ENCODE measurements around the gene AVPI1.
"Not testable (repeated sequence)": the region's sequence is repeated elsewhere in the genome, so short reads cannot be mapped to it uniquely, and the experiment has no call there.

The AVPI1 gene

GRCh38 chr10:97682042-97682441, 5.0 kb downstream of the AVPI1 start:
- no peak for DNase-seq (ENCODE audit: low read depth)

GRCh38 chr10:97679594-97679993, 7.4 kb downstream of the AVPI1 start:
- DNase-seq (ENCODE audit: low read depth) = no peak

- DNase-seq (ENCODE audit: low read depth) = peak; percentile 12
Measured at GRCh38 chr10:97676770-97677581, 10.1 kb downstream of the AVPI1 start.

GRCh38 chr10:97675222-97675621, 11.8 kb downstream of the AVPI1 start:
- no peak for DNase-seq (ENCODE audit: low read depth)

GRCh38 chr10:97673736-97674525, 13.1 kb downstream of the AVPI1 start:
- peak; percentile 13 for DNase-seq (ENCODE audit: low read depth)

- DNase-seq (ENCODE audit: low read depth) = no peak
Measured at GRCh38 chr10:97669571-97669970, 17.5 kb downstream of the AVPI1 start.

- no peak for DNase-seq (ENCODE audit: low read depth)
Measured at GRCh38 chr10:97667463-97667862, 19.6 kb downstream of the AVPI1 start.

GRCh38 chr10:97666992-97667391, 20.0 kb downstream of the AVPI1 start:
- no peak for DNase-seq (ENCODE audit: low read depth)

GRCh38 chr10:97664282-97664850, 22.7 kb downstream of the AVPI1 start:
- DNase-seq (ENCODE audit: low read depth) = no peak

- DNase-seq (ENCODE audit: low read depth) = no peak
Measured at GRCh38 chr10:97659589-97659988, 27.5 kb downstream of the AVPI1 start.

GRCh38 chr10:97656777-97657176, 30.3 kb downstream of the AVPI1 start:
- DNase-seq (ENCODE audit: low read depth) = no peak

- no peak for DNase-seq (ENCODE audit: low read depth)
Measured at GRCh38 chr10:97651773-97652172, 35.3 kb downstream of the AVPI1 start.

- DNase-seq (ENCODE audit: low read depth) = no peak
Measured at GRCh38 chr10:97650726-97651125, 36.3 kb downstream of the AVPI1 start.

GRCh38 chr10:97649405-97649750, 37.7 kb downstream of the AVPI1 start:
- not testable (repeated sequence) for DNase-seq (ENCODE audit: low read depth)

- DNase-seq (ENCODE audit: low read depth) = peak; percentile 9
Measured at GRCh38 chr10:97648562-97649404, 38.3 kb downstream of the AVPI1 start.

GRCh38 chr10:97647556-97647955, 39.5 kb downstream of the AVPI1 start:
- no peak for DNase-seq (ENCODE audit: low read depth)

- DNase-seq (ENCODE audit: low read depth) = no peak
Measured at GRCh38 chr10:97644936-97645335, 42.1 kb downstream of the AVPI1 start.

- DNase-seq (ENCODE audit: low read depth) = no peak
Measured at GRCh38 chr10:97643441-97643985, 43.5 kb downstream of the AVPI1 start.

GRCh38 chr10:97642471-97643159, 44.4 kb downstream of the AVPI1 start:
- DNase-seq (ENCODE audit: low read depth) = not testable (repeated sequence)

- peak; percentile 15 for DNase-seq (ENCODE audit: low read depth)
Measured at GRCh38 chr10:97640868-97641811, 45.9 kb downstream of the AVPI1 start.
